Measurements from ENCODE around the gene CAPN15. TPM values are rescaled to one million over a fixed set of nuclear protein-coding genes. Genes with fewer than 3 reads are reported as not detected.

CAPN15 gene
- total RNA-seq, 4 donors from 2014 or later, result 16.4 to 87.2 (median 22.0) TPM

- ATAC-seq (ENCODE audit: low FRiP score) (no peak), DNase-seq (ENCODE audit: low spot score) (no peak)
- TF ChIP-seq CTCF (IDR thresholded peaks at IDR 0.05), result no peak
Observed at GRCh38 chr16:600781-601180, 73.3 kb downstream of the CAPN15 start.

DNA sequence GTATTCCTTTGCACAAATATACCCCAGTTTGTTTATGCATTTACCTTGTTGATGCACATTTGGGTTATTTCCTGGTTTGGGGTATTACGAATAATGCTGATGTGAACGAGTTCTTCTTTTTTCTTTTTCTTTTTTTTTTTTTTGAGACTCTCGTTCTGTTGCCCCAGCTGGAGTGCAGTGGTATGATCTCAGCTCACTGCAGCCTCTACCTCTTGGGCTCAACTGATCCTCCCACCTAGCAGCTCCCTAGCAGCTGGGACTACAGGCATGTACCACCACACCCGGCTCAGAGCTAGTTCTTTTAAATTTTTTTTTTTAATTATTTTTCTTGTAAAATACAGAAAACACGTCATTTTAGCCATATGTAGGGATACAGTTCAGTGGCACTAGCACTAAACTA lies 76.4 kb downstream of the CAPN15 start:
- DNase-seq (ENCODE audit: low spot score), result no peak
- no peak for TF ChIP-seq CTCF (IDR thresholded peaks at IDR 0.05)
- no peak for ATAC-seq (ENCODE audit: low FRiP score)

Small RNAs within 50 kb of the gene (small RNA-seq; reads per million reads assigned to genes)
- gene MIR3176, result not detected
- gene MIR5587, result not detected
- gene Z98883.1, result not detected

Other genes with a start within 250 kb of the CAPN15 start
- gene ARHGDIG, start 247.1 kb upstream of the CAPN15 start, total RNA-seq, result 10 to 100 TPM in 1 of 4 donors, 1 to 10 TPM in 2, not detected in 1; 2.3 to 12.2 (median 5.9) TPM
- gene PDIA2, start 244.5 kb upstream of the CAPN15 start, total RNA-seq, result 1 to 10 TPM in 3 of 4 donors, not detected in 1; 1.5 to 5.3 (median 2.7) TPM
- gene AXIN1, start 175.0 kb upstream of the CAPN15 start, total RNA-seq, result 10 to 100 TPM; 17.0 to 36.6 (median 20.9) TPM
- gene MRPL28, start 157.2 kb upstream of the CAPN15 start, total RNA-seq, result 10 to 100 TPM; 53.3 to 58.2 (median 53.9) TPM
- 10 to 100 TPM; 27.3 to 41.1 (median 39.0) TPM for gene PGAP6, start 145.7 kb upstream of the CAPN15 start, total RNA-seq
- 100 to 1,000 TPM in 1 of 4 donors, 10 to 100 TPM in 3; 49.5 to 115 (median 79.3) TPM for gene NME4, start 130.5 kb upstream of the CAPN15 start, total RNA-seq
- 10 to 100 TPM; 16.5 to 30.9 (median 21.4) TPM for gene DECR2, start 125.8 kb upstream of the CAPN15 start, total RNA-seq
- gene RAB11FIP3, start 102.1 kb upstream of the CAPN15 start, total RNA-seq, result 10 to 100 TPM; 24.9 to 52.2 (median 48.7) TPM
- gene PRR35, start 32.7 kb downstream of the CAPN15 start, total RNA-seq, result under 1 TPM in 1 of 4 donors, not detected in 3; 0.19 TPM
- 1 to 10 TPM in 3 of 4 donors, under 1 TPM in 1; 0.24 to 5.5 (median 1.2) TPM for gene NHLRC4, start 39.3 kb downstream of the CAPN15 start, total RNA-seq
- gene PIGQ, start 42.3 kb downstream of the CAPN15 start, total RNA-seq, result 10 to 100 TPM; 22.0 to 25.1 (median 23.8) TPM
- 10 to 100 TPM; 11.6 to 20.6 (median 14.8) TPM for gene RAB40C, start 62.4 kb downstream of the CAPN15 start, total RNA-seq
- under 1 TPM in 3 of 4 donors, not detected in 1; 0.19 to 0.63 (median 0.25) TPM for gene WFIKKN1, start 103.3 kb downstream of the CAPN15 start, total RNA-seq
- 100 to 1,000 TPM in 3 of 4 donors, 10 to 100 TPM in 1; 75.7 to 155 (median 111) TPM for gene METTL26, start 108.6 kb downstream of the CAPN15 start, total RNA-seq
- gene MCRIP2, start 114.1 kb downstream of the CAPN15 start, total RNA-seq, result 10 to 100 TPM; 33.3 to 54.7 (median 41.3) TPM
- 10 to 100 TPM in 3 of 4 donors, 1 to 10 TPM in 1; 7.0 to 25.1 (median 21.2) TPM for gene WDR90, start 121.7 kb downstream of the CAPN15 start, total RNA-seq
- 10 to 100 TPM; 38.8 to 86.9 (median 61.5) TPM for gene RHOT2, start 140.4 kb downstream of the CAPN15 start, total RNA-seq
- gene RHBDL1, start 148.0 kb downstream of the CAPN15 start, total RNA-seq, result 1 to 10 TPM in 1 of 4 donors, under 1 TPM in 2, not detected in 1; 0.44 to 1.0 (median 0.96) TPM
- 100 to 1,000 TPM; 119 to 161 (median 128) TPM for gene STUB1, start 152.7 kb downstream of the CAPN15 start, total RNA-seq
- gene JMJD8, start 156.6 kb downstream of the CAPN15 start, total RNA-seq, result 10 to 100 TPM; 65.8 to 79.6 (median 71.8) TPM
- 1 to 10 TPM; 6.7 to 8.7 (median 6.9) TPM for gene WDR24, start 162.7 kb downstream of the CAPN15 start, total RNA-seq
- gene FBXL16, start 178.1 kb downstream of the CAPN15 start, total RNA-seq, result under 1 TPM in 3 of 4 donors, not detected in 1; 0.48 to 0.75 (median 0.56) TPM
- gene METRN, start 187.4 kb downstream of the CAPN15 start, total RNA-seq, result 10 to 100 TPM; 13.6 to 31.2 (median 20.5) TPM
- gene ANTKMT, start 193.4 kb downstream of the CAPN15 start, total RNA-seq, result 10 to 100 TPM; 21.9 to 45.4 (median 36.2) TPM
- gene CCDC78, start 198.7 kb downstream of the CAPN15 start, total RNA-seq, result 1 to 10 TPM in 2 of 4 donors, under 1 TPM in 2; 0.72 to 2.4 (median 1.5) TPM
- 1 to 10 TPM in 3 of 4 donors, under 1 TPM in 1; 0.79 to 7.3 (median 4.6) TPM for gene HAGHL, start 199.4 kb downstream of the CAPN15 start, total RNA-seq
- gene CIAO3, start 213.3 kb downstream of the CAPN15 start, total RNA-seq, result 10 to 100 TPM; 17.6 to 26.8 (median 22.1) TPM
- gene MSLN, start 233.0 kb downstream of the CAPN15 start, total RNA-seq, result 100 to 1,000 TPM in 2 of 4 donors, 10 to 100 TPM in 1, 1 to 10 TPM in 1; 1.1 to 355 (median 129) TPM